Natural killer cell (primary cell): ENCODE data around the gene SESN1. TPM values are rescaled to one million over a fixed set of nuclear protein-coding genes. Genes with fewer than 3 reads are reported as not detected.
A peak's percentile ranks its signal among the peaks of the same experiment; 100 is the strongest.

ENCODE experiments used
- ATAC-seq, 3 donors: fragments of 150-1000 bp in 2 of 3; fragments of 200-7000 bp in 1 of 3; cut with Tn5 transposase; 1 replicate in 1 of 3; 2 replicates in 2 of 3; pipeline ENCODE4 v1.10.0; 2021; ENCODE audit warnings: mild to moderate bottlenecking in 2 of 3, moderate library complexity in 2 of 3
- DNase-seq, 2 donors: peaks; one replicate each; pipeline versions ENCODE4 v3.0.0 to v3.0.0-alpha.2; 2013 to 2021; ENCODE audit warnings: mixed read lengths in 1 of 2
- H3K27ac ChIP-seq: one replicate; pipeline ENCODE4 v1.5.1; 2013; ENCODE audit warnings: mild to moderate bottlenecking, low read length
- H3K27me3 ChIP-seq: one replicate; pipeline ENCODE4 v1.6.1; 2013; ENCODE audit warnings: low read length; ENCODE audit not compliant: control insufficient read depth, insufficient read depth
- H3K36me3 ChIP-seq: one replicate; pipeline ENCODE4 v1.6.1; 2013; ENCODE audit warnings: low read length; ENCODE audit not compliant: control insufficient read depth, insufficient read depth
- H3K4me1 ChIP-seq: one replicate; pipeline ENCODE4 v1.6.1; 2013; ENCODE audit warnings: low read length; ENCODE audit not compliant: control insufficient read depth, insufficient read depth
- H3K4me3 ChIP-seq: one replicate; pipeline ENCODE4 v1.5.1; 2013; ENCODE audit warnings: low read length
- H3K9me3 ChIP-seq: one replicate; pipeline ENCODE4 v1.6.1; 2013; ENCODE audit warnings: low read length; ENCODE audit not compliant: control insufficient read depth, insufficient read depth
- H3K27ac Mint-ChIP-seq, 2 donors: one replicate each; pipeline ENCODE4 v1.8.0; 2022; ENCODE audit warnings: mild to moderate bottlenecking in 2 of 2, mixed read lengths in 2 of 2, moderate library complexity in 1 of 2
- H3K27me3 Mint-ChIP-seq, 2 donors: one replicate each; pipeline ENCODE4 v1.8.0; 2022; ENCODE audit warnings: low read depth in 2 of 2, mixed read lengths in 2 of 2
- H3K36me3 Mint-ChIP-seq: one replicate; pipeline ENCODE4 v1.8.0; 2022; ENCODE audit warnings: mixed read lengths
- H3K4me1 Mint-ChIP-seq, 2 donors: one replicate each; pipeline ENCODE4 v1.8.0; 2022; ENCODE audit warnings: mixed read lengths in 2 of 2
- H3K4me3 Mint-ChIP-seq: one replicate; pipeline ENCODE4 v1.8.0; 2022; ENCODE audit warnings: mild to moderate bottlenecking, moderate library complexity, mixed read lengths
- H3K9me3 Mint-ChIP-seq, 2 donors: one replicate each; pipeline ENCODE4 v1.8.0; 2022; ENCODE audit warnings: mixed read lengths in 2 of 2
- WGBS: methylation state at CpG from one replicate; pipeline ENCODE4 v1.1.7; 2013; ENCODE audit warnings: missing lambda C conversion rate; ENCODE audit not compliant: insufficient coverage; 5-methylcytosine and 5-hydroxymethylcytosine counted together
- intact Hi-C: fragments of 100-400 bp; cut with micrococcal nuclease; formaldehyde crosslinking; loops from one replicate; pipeline ENCODE4 v1.14.2; 2022
- total RNA-seq, 4 donors: library from RNA; stranded (reverse); fragments of 120-200 nt in 1 of 4; gene quantifications; one replicate each; pipeline versions ENCODE4 v1.2.3 to v1.2.4, GENCODE V29; 2013 to 2022
- TF ChIP-seq, protein P1 (sequence below): fragments of 200-600 bp; IDR thresholded peaks from one replicate; pipeline ENCODE4 v1.8.0; 2022; ENCODE audit warnings: antibody characterized with exemption

SESN1 gene
- total RNA-seq, 3 donors from 2014 or later (not counting 1 experiment from before 2014, with no cell fraction given), result 52.9 to 106 (median 68.9) TPM

DNA sequence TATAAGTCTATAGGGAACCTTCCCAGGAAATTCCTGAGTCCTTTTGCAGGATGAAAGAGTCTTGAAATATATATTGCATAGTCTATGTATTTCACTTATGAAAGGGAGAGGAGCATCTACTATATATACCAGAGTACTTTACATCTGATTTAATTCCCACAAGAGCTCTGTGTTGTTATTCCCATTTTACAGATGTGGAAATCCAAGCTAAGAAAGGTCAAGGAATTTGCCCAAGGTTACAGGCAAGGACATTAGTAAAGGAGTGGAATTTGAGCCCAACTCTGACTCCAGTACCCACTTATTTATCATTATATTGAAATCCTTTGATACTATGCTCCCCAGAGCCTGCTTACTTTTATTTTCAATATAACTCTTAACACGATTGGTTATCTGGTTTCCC lies 2.6 kb downstream of the SESN1 start:
- WGBS, result no CpG with 5 or more reads among the region's 1 CpG
- peaks cover 56 to 72% of the 10 kb centered on the region in 2 donors for H3K4me1 Mint-ChIP-seq
- DNase-seq (no peak), ATAC-seq (no peak)
- no peaks in the 10 kb centered on the region for H3K9me3 Mint-ChIP-seq
- peak overlapping the region; percentile 98 to 99 for H3K27ac Mint-ChIP-seq
- Histone ChIP-seq H3K9me3 (no peaks in the 10 kb centered on the region), H3K4me1 (peaks cover 8% of the 10 kb centered on the region), H3K4me3 (no peak overlapping the region), H3K27me3 (no peaks in the 10 kb centered on the region), H3K36me3 (no peaks in the 10 kb centered on the region), H3K27ac (no peak overlapping the region)
- peak overlapping the region; percentile 90 for H3K4me3 Mint-ChIP-seq
- intact Hi-C loops, result loop anchor here (10.0 kb wide), 3 partner anchors 353 to 1267 kb away; partner anchors contain the start of genes PPIL6, SCML4, SMPD2 and SNX3
- no peaks in the 10 kb centered on the region for H3K36me3 Mint-ChIP-seq
- no peaks in the 10 kb centered on the region for H3K27me3 Mint-ChIP-seq
- TF ChIP-seq, protein P1, sequence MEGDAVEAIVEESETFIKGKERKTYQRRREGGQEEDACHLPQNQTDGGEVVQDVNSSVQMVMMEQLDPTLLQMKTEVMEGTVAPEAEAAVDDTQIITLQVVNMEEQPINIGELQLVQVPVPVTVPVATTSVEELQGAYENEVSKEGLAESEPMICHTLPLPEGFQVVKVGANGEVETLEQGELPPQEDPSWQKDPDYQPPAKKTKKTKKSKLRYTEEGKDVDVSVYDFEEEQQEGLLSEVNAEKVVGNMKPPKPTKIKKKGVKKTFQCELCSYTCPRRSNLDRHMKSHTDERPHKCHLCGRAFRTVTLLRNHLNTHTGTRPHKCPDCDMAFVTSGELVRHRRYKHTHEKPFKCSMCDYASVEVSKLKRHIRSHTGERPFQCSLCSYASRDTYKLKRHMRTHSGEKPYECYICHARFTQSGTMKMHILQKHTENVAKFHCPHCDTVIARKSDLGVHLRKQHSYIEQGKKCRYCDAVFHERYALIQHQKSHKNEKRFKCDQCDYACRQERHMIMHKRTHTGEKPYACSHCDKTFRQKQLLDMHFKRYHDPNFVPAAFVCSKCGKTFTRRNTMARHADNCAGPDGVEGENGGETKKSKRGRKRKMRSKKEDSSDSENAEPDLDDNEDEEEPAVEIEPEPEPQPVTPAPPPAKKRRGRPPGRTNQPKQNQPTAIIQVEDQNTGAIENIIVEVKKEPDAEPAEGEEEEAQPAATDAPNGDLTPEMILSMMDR, result no peak

DNA sequence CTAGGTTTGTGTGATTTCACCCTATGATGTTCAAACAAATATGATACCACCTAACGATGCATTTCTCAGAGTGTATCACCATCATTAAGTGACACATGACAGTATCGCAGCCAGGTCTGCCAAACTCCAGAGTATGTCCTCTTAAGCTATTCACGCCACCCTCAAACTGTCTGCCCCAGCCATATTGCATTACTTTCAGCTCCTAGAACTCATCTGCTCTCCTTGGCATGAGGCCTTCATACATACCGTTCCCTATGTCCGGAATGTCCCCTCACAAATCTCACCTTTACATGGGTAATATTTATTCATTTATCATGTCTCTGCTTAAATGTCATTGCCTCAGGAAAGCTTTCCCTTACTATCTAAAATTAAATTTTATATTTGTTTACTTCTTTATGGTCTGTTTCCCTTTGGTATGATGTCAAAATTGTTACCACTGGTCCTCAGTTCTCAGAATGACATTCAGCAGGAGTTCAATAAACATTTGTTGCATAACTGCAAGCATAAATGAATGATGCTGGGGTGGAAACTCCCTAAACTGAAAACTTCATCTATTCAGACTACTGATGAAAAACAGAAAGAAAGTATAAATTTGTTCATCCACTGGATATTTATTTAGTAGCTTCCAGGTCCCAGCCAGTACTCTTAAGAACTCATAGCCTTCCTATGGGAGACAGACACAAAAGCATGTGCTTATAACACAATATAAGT lies 3.2 kb downstream of the SESN1 start:
- Mint-ChIP-seq H3K4me3 (peak overlapping the region; percentile 90), H3K27ac (peak overlapping the region; percentile 98 to 99), H3K27me3 (no peaks in the 10 kb centered on the region), H3K36me3 (no peaks in the 10 kb centered on the region), H3K4me1 (peaks cover 58 to 73% of the 10 kb centered on the region in 2 donors), H3K9me3 (no peaks in the 10 kb centered on the region)
- Histone ChIP-seq H3K4me3 (no peak overlapping the region), H3K4me1 (peaks cover 8% of the 10 kb centered on the region), H3K36me3 (no peaks in the 10 kb centered on the region), H3K27me3 (no peaks in the 10 kb centered on the region), H3K9me3 (no peaks in the 10 kb centered on the region), H3K27ac (no peak overlapping the region)
- TF ChIP-seq, protein P1, result no peak
- intact Hi-C loops, result loop anchor here (10.0 kb wide), 3 partner anchors 353 to 1267 kb away; partner anchors contain the start of genes PPIL6, SCML4, SMPD2 and SNX3
- 96% methylated on average over 5 of the region's 5 CpGs for WGBS
- DNase-seq, result peak in 1 of 2 donors; percentile 48
- no peak for ATAC-seq

DNA sequence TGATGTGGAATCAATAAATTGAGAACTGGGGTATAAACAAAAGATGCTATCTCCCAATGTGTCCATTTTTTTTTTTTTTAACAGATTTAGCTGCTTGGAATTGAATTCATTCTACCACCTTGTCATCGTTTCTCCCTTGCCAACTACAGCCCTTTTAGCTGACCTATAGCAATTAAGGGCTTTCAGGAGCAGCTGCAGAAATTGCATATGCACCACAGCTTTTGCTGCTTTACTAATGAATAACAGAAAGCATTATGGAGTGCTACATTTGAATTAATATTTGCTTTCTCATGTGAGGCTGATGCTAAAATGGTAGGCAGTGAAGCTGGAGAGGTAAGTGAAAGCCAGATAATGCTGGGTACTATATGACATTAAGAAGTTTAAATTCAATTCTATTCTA lies 5.7 kb downstream of the SESN1 start:
- Histone ChIP-seq H3K27ac (no peak overlapping the region), H3K9me3 (no peaks in the 10 kb centered on the region), H3K4me3 (no peak overlapping the region), H3K4me1 (peaks cover 3% of the 10 kb centered on the region), H3K27me3 (no peaks in the 10 kb centered on the region), H3K36me3 (no peaks in the 10 kb centered on the region)
- H3K27ac Mint-ChIP-seq, result peak overlapping the region in 1 of 2 donors; percentile 63
- H3K27me3 Mint-ChIP-seq, result no peaks in the 10 kb centered on the region
- H3K9me3 Mint-ChIP-seq, result no peaks in the 10 kb centered on the region
- no peak overlapping the region for H3K4me3 Mint-ChIP-seq
- ATAC-seq (no peak), DNase-seq (no peak)
- intact Hi-C loops, result no loop called here
- H3K4me1 Mint-ChIP-seq, result peaks cover 50 to 56% of the 10 kb centered on the region in 2 donors
- WGBS, result 100% methylated on average over 1 of the region's 1 CpG
- TF ChIP-seq, protein P1, result no peak
- H3K36me3 Mint-ChIP-seq, result no peaks in the 10 kb centered on the region
